Tibial nerve (tissue), 3 donors: ENCODE measurements around the gene ATP8B1.

Source experiments
- CTCF ChIP-seq, 5 experiments: fragments of 200-600 bp in 3 of 5; fragments of 450-650 bp in 2 of 5; sonication (generic) in 3 of 5; IDR thresholded peaks; one replicate each; pipeline ENCODE4 v1.5.1; 2016 to 2019; ENCODE audit warnings: antibody characterized with exemption in 5 of 5, mild to moderate bottlenecking in 3 of 5, moderate library complexity in 2 of 5
- POLR2A ChIP-seq, 2 donors: fragments of 450-650 bp; IDR thresholded peaks; one replicate each; pipeline ENCODE4 v1.6.1; 2017; ENCODE audit warnings: antibody characterized with exemption in 2 of 2, mild to moderate bottlenecking in 2 of 2, moderate library complexity in 2 of 2

GRCh38 chr18:57775937-57776336 lies 27.2 kb downstream of the ATP8B1 start:
- no peak for TF ChIP-seq CTCF (IDR thresholded peaks at IDR 0.05)
- no peak for TF ChIP-seq POLR2A (IDR thresholded peaks at IDR 0.05)
